K562 (cell line): ENCODE data around the gene TIMP1. TPM values are rescaled to one million over a fixed set of nuclear protein-coding genes. Genes with fewer than 3 reads are reported as not detected.

Experiments
- ATAC-seq: fragments of 200-7000 bp; cut with Tn5 transposase; 3 replicates; pipeline ENCODE4 v1.9.1; 2020; ENCODE audit warnings: moderate library complexity
- BruUV-seq: library from RNA; stranded (reverse); fragments of 400-500 nt; replicated peaks from 2 replicates; lab custom pipeline; 2021; lab: Mats Ljungman, UMichigan
- CTCF ChIA-PET: fragments of 300-600 bp; formaldehyde crosslinking; extraction: SDS; loops from one replicate; lab custom pipeline; 2021; ENCODE audit warnings: low intra/inter-chr PET ratio; lab: Yijun Ruan, JAX
- POLR2A ChIA-PET: fragments of 300-600, 350-650 bp; sonication (Branson Sonifier 250); formaldehyde crosslinking; extraction: SDS; loops from one replicate; lab custom pipeline; 2021; ENCODE audit warnings: antibody characterized with exemption, inconsistent platforms; lab: Yijun Ruan, JAX
- DNase-seq, 4 experiments: peaks; one replicate each; pipeline versions ENCODE4 v3.0.0 to v3.0.0-alpha.2; 2011 to 2018; ENCODE audit warnings: low spot score in 3 of 4, mixed read lengths in 3 of 4; ENCODE audit errors: extremely low read depth in 1 of 4
- FAIRE-seq: peaks from 2 replicates; lab custom pipeline; 2011; peaks lifted over from hg19 to GRCh38; lab: Jason Lieb, UNC
- H2AFZ ChIP-seq: 2 replicates; pipeline ENCODE4 v1.6.0; 2011; ENCODE audit warnings: low read depth, low read length, control low read depth, inconsistent platforms
- H3K27ac ChIP-seq: fragments of 200-600 bp; 3 replicates; pipeline ENCODE4 v1.8.0; 2011; ENCODE audit warnings: low read depth, mild to moderate bottlenecking, control low read depth, inconsistent platforms, low read length, moderate library complexity, mixed read lengths; ENCODE audit errors: extremely low read depth
- H3K27me3 ChIP-seq, 2 experiments: fragments of 300-600 bp in 1 of 2; 2 replicates in 1 of 2; 3 replicates in 1 of 2; pipeline versions ENCODE4 v1.6.0 to v1.8.0; 2011; ENCODE audit warnings: inconsistent platforms in 2 of 2, low read length in 2 of 2, mild to moderate bottlenecking in 1 of 2, mixed read lengths in 1 of 2, moderate library complexity in 1 of 2; ENCODE audit not compliant: control insufficient read depth in 2 of 2, insufficient read depth in 2 of 2
- H3K36me3 ChIP-seq: fragments of 300-600 bp; 3 replicates; pipeline ENCODE4 v1.8.0; 2011; ENCODE audit warnings: mild to moderate bottlenecking, low read length, inconsistent platforms; ENCODE audit not compliant: control insufficient read depth, insufficient read depth
- H3K4me1 ChIP-seq, 2 experiments: fragments of 200-600 bp in 1 of 2; replicated peaks in 1 of 2; 2 replicates in 1 of 2; 3 replicates in 1 of 2; pipeline versions ENCODE4 v1.5.1 to v1.8.0; 2011; ENCODE audit warnings: inconsistent platforms in 2 of 2, low read length in 2 of 2, mild to moderate bottlenecking in 1 of 2, mixed read lengths in 1 of 2, moderate library complexity in 1 of 2; ENCODE audit not compliant: control insufficient read depth in 2 of 2, insufficient read depth in 2 of 2
- H3K4me2 ChIP-seq: 2 replicates; pipeline ENCODE4 v1.6.1; 2011; ENCODE audit warnings: low read length, control low read depth, inconsistent platforms, mixed read lengths; ENCODE audit not compliant: insufficient read depth
- H3K4me3 ChIP-seq: fragments of 200-600 bp; sonication (generic), shearing (Covaris generic); 2 replicates; pipeline ENCODE4 v1.5.1; 2016; ENCODE audit warnings: control low read depth, inconsistent platforms
- H3K79me2 ChIP-seq: fragments of 200-600 bp; 3 replicates; pipeline ENCODE4 v1.8.0; 2011; ENCODE audit warnings: low read length, inconsistent platforms; ENCODE audit not compliant: control insufficient read depth, insufficient read depth
- H3K9ac ChIP-seq, 2 experiments: 2 replicates each; pipeline versions ENCODE4 v1.6.0 to v1.6.1; 2011; ENCODE audit warnings: low read depth in 2 of 2, low read length in 2 of 2, control low read depth in 1 of 2, inconsistent platforms in 1 of 2, mild to moderate bottlenecking in 1 of 2, mixed read lengths in 1 of 2; ENCODE audit not compliant: insufficient read depth in 1 of 2
- H3K9me1 ChIP-seq: one replicate; pipeline ENCODE4 v1.6.0; 2011; ENCODE audit warnings: inconsistent platforms, mild to moderate bottlenecking, low read length, moderate library complexity; ENCODE audit not compliant: control insufficient read depth, insufficient read depth
- H3K9me3 ChIP-seq: replicated peaks from 2 replicates; pipeline ENCODE4 v1.5.1; 2011; ENCODE audit warnings: low read depth, low read length, inconsistent platforms; ENCODE audit not compliant: control insufficient read depth, insufficient read depth
- H4K20me1 ChIP-seq: replicated peaks from 2 replicates; pipeline ENCODE4 v1.6.1; 2011; ENCODE audit warnings: low read length, inconsistent platforms, mixed read lengths; ENCODE audit not compliant: control insufficient read depth, insufficient read depth
- CREBBP ChIP-seq: IDR thresholded peaks from one replicate; pipeline ENCODE4 v1.6.1; 2012; ENCODE audit warnings: low read depth, mild to moderate bottlenecking, control low read depth, inconsistent platforms, low read length
- EP400 ChIP-seq: fragments of 450-650 bp; IDR thresholded peaks from 2 replicates; pipeline ENCODE4 v1.6.1; 2017; ENCODE audit warnings: antibody characterized with exemption, mild to moderate bottlenecking, moderate library complexity
- FOXK1 ChIP-seq: sonication (generic); formaldehyde crosslinking; IDR thresholded peaks from 2 replicates; pipeline ENCODE4 v1.8.0; 2022; ENCODE audit warnings: missing genetic modification reagents, mild to moderate bottlenecking, borderline replicate concordance
- KDM5B ChIP-seq: fragments of 200-600 bp; sonication (generic); IDR thresholded peaks from 2 replicates; pipeline ENCODE4 v1.6.1; 2012; ENCODE audit warnings: low read depth, mild to moderate bottlenecking, moderate library complexity, low read length, control low read depth, inconsistent platforms; ENCODE audit not compliant: insufficient replicate concordance
- PHF20 ChIP-seq: fragments of 450-650 bp; IDR thresholded peaks from 2 replicates; pipeline ENCODE4 v1.6.1; 2018; ENCODE audit not compliant: partially characterized antibody
- UBTF ChIP-seq, 2 experiments: IDR thresholded peaks; 2 replicates each; pipeline ENCODE4 v1.6.1; 2012; ENCODE audit warnings: improper control_type of control experiment in 2 of 2, low read depth in 2 of 2, low read length in 2 of 2, borderline replicate concordance in 1 of 2
- WGBS: fragments of 100-300 bp; shearing (Covaris generic); methylation state at CpG from one replicate; pipeline ENCODE4 v1.1.6; 2016; ENCODE audit warnings: low coverage, mixed read lengths; ENCODE audit not compliant: insufficient coverage; ENCODE audit errors: missing lambda C conversion rate; 5-methylcytosine and 5-hydroxymethylcytosine counted together
- in situ Hi-C: fragments of 300-500 bp; cut with MboI; formaldehyde crosslinking; loops from 4 replicates; pipeline ENCODE4 v1.15.0; 2018; ENCODE audit warnings: inconsistent platforms, mixed read lengths
- intact Hi-C: fragments of 100-400 bp; cut with micrococcal nuclease; formaldehyde crosslinking; loops from 2 replicates; pipeline ENCODE4 v1.14.2; 2022
- polyA plus RNA-seq, 8 experiments: library from polyadenylated mRNA; depleted of rRNA in 4 of 8; stranded (reverse) in 5 of 8; unstranded in 3 of 8; fragments of >200 nt; fragmentation: Nextera tagmentation in 2 of 8; fragmentation: Illumina TruSeq in 1 of 8; extraction: Ambion mirVana in 2 of 8; extraction: Trizol in 1 of 8; gene quantifications; 2 replicates each; pipeline versions ENCODE4 v1.2.1 to v1.2.3, GENCODE V29; 2011 to 2014; ENCODE audit warnings: inconsistent platforms in 1 of 8, missing spikeins in 1 of 8
- total RNA-seq, 7 experiments: library from RNA; depleted of rRNA in 6 of 7; stranded (reverse); fragments of >200 nt in 6 of 7; fragmentation: Illumina TruSeq in 2 of 7; extraction: Trizol in 2 of 7; gene quantifications; 2 replicates each; pipeline versions ENCODE4 v1.2.1 to v1.2.3, GENCODE V29; 2011 to 2021; ENCODE audit warnings: low replicate concordance in 1 of 7
- TF ChIP-seq, protein P1 (sequence below), 2 experiments: fragments of 450-650 bp; conservative IDR thresholded peaks; 2 replicates each; pipeline ENCODE4 v1.6.1; 2017; ENCODE audit warnings: mild to moderate bottlenecking in 2 of 2, moderate library complexity in 2 of 2

Gene TIMP1
- total and polyA plus RNA-seq, 9 of the 15 experiments (the other 6 are each of a cell fraction or from before 2014, with no cell fraction given), result 115 to 699 (median 273) TPM

DNA sequence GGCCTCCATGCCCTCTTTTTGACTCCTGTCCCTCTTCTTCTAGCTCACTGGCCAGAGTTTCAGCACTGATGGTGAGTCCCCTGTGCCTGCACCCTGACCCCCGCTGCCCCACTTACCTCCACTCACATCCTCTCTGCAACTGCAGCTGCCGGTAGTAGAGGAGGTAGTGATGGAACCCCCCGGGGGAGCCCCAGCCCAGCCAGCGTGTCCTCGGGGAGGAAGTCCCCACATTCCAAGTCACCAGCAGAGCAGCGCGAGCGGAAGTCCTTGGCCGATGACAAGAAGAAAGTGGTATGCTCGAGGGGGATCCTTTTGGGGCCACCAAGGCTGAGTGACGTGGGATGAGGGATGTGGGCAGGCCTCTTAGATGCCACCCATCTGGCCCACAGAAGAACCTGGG, 15.4 kb upstream of the TIMP1 start:
- intact Hi-C loops (no loop called here), in situ Hi-C loops (no loop called here)
- H3K27ac ChIP-seq, result no peak overlapping the region
- no peaks in the 10 kb centered on the region for H3K9me1 ChIP-seq
- 98% methylated on average over 6 of the region's 11 CpGs for WGBS
- H3K79me2 ChIP-seq, result peaks cover 30% of the 10 kb centered on the region
- no peaks in the 10 kb centered on the region for H3K27me3 ChIP-seq
- ATAC-seq (no peak), FAIRE-seq (no peak), DNase-seq (no peak)
- POLR2A ChIA-PET, result interaction anchor here (1.1 kb wide), 1 partner anchor 15 kb away, joined by 4 read pairs; the partner anchor contains the start of gene TIMP1
- no peak overlapping the region for H3K9ac ChIP-seq
- no TSS peak for BruUV-seq
- H4K20me1 ChIP-seq, result 0 out of 2 replicates have a peak, but pooled peaks cover 3% of the 10 kb centered on the region
- H3K4me2 ChIP-seq, result no peak overlapping the region
- peaks cover 89% of the 10 kb centered on the region for H3K36me3 ChIP-seq
- no peak overlapping the region for H2AFZ ChIP-seq
- CTCF ChIA-PET, result no interaction called here
- H3K9me3 ChIP-seq, result no peaks in the 10 kb centered on the region
- TF ChIP-seq EP400 (no peak), FOXK1 (CRISPR knock-in tag) (no peak), UBTF (IDR thresholded peaks at IDR 0.05; ENCODE audit: borderline replicate concordance in 1 of 2, low read depth in 2 of 2, low read length in 2 of 2) (no peak), CREBBP (no peak), KDM5B (no peak), PHF20 (no peak)
- TF ChIP-seq, protein P1, sequence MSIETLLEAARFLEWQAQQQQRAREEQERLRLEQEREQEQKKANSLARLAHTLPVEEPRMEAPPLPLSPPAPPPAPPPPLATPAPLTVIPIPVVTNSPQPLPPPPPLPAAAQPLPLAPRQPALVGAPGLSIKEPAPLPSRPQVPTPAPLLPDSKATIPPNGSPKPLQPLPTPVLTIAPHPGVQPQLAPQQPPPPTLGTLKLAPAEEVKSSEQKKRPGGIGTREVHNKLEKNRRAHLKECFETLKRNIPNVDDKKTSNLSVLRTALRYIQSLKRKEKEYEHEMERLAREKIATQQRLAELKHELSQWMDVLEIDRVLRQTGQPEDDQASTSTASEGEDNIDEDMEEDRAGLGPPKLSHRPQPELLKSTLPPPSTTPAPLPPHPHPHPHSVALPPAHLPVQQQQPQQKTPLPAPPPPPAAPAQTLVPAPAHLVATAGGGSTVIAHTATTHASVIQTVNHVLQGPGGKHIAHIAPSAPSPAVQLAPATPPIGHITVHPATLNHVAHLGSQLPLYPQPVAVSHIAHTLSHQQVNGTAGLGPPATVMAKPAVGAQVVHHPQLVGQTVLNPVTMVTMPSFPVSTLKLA (conservative IDR thresholded peaks at IDR 0.05), result no peak
- peaks cover 25% of the 10 kb centered on the region in 2 experiments for H3K4me1 ChIP-seq
- H3K4me3 ChIP-seq, result no peak overlapping the region
